ENCODE data around the gene BZW2.
"Not testable (repeated sequence)": the region's sequence is repeated elsewhere in the genome, so short reads cannot be mapped to it uniquely, and the experiment has no call there.

BZW2 gene

GRCh38 chr7:16646472-16647072 lies 591 bp downstream of the BZW2 start:
- DNase-seq = no peak

DNA sequence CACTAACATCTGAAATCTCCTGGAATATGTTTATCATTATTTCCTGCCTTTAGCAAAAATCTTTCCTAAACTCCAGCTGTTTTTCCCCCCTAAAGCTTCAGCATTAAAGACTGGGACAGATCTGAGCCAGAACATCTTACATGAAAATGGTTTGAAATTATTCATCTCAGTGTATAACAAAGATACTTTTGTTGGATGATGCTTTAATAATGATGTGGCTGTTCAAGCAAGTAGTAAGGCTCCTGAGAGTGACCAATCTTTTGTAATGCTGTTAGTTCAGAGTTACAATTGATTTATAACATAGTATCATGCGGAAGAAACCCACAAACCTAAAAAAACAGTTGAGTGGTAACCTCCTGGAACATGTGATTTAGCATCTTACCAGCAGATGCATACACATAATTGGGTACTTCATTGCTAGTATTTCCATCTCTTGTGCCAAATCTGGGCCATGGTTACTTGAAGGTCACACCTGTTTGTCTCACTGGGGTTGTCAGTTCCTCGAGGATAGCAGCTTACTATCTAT lies 1.5 kb downstream of the BZW2 start:
- DNase-seq = no peak

GRCh38 chr7:16648551-16648950 lies 2.6 kb downstream of the BZW2 start:
- DNase-seq = no peak

GRCh38 chr7:16649196-16649595 lies 3.2 kb downstream of the BZW2 start:
- no peak for DNase-seq

- no peak for DNase-seq
These were observed 4.3 kb downstream of the BZW2 start for GRCh38 chr7:16650266-16650665.

- no peak for DNase-seq
These were observed 5.6 kb downstream of the BZW2 start for GRCh38 chr7:16651396-16652239.

- no peak for DNase-seq
These were observed 6.2 kb downstream of the BZW2 start for GRCh38 chr7:16652240-16652583.

DNA sequence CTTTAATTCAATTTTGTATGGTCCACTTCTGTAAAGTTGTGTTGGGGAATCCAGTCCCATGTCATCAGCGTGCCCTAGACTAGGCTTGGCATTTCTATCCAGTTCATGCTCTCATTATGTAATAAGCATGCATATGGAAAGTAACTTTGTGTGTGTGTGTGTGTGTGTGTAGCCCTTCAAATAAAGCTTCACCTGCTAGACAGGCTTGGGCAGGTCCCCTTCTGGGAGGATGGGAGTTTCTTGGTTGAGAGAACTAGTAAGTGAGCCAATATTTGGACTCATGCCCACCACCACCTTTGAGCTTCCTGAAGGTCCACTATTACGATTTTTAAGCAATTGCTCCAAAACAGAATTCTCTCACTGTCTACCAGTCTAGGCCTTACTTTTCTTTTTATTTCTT lies 6.9 kb downstream of the BZW2 start:
- no peak for DNase-seq

- DNase-seq = no peak
These were observed 9.4 kb downstream of the BZW2 start for GRCh38 chr7:16655394-16655793.

- DNase-seq = no peak
These were observed 10.2 kb downstream of the BZW2 start for GRCh38 chr7:16656141-16656540.

GRCh38 chr7:16657656-16658279 lies 11.8 kb downstream of the BZW2 start:
- DNase-seq = no peak

GRCh38 chr7:16659854-16660497 lies 14.0 kb downstream of the BZW2 start:
- not testable (repeated sequence) for DNase-seq

DNA sequence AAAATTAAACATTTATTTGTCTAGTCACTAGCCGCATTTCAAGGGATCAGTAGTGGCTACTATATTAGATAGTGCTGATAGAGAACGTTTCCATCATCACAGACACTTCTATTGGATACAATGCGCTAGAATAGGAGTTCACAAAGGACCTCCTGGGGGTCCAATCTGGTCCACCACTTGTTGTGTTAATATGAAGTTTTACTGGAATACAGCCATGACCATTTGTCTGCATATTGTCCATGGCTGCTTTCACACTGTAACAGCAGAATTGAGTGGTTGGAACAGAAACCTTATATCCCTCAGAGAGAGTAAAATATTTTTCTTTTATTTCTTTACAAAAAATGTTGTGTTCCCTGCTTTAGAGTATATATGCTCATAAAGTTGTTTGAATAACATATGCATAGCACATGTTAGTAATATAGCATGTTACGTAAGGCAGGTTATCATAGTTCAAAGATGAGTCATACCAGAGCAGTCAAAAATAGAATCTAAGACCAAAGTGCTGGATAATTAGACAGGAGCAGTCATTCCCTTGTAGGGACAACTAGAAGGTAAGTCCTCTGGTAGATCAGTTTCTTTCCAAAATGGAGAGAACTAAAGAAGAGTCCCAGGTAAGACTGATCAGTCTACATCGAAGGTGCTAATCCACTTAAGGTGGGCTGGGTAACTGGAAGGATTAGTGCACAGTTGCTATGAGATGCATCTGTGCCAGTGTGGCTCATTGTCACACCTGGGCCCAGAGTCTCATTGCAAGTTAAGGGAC lies 14.9 kb downstream of the BZW2 start:
- DNase-seq = no peak

DNA sequence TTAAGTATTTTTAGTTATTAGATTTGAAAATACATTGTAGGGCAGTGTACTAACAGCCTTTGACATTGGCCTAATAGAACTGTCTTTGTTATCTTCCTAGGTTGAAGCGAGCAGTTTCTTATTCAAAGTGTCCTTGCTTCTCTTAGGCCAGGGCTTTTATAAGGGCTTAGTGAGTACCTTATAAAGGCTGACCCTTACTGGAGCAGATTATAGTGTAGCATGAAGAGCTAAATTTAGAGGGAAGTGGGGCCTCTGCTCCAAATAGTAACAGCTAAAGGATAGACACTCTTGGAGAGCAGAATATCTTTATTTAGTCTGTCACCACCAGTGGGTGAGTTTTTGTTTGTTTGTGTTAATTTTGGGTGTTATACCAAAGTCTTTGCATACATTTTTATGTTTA lies 15.9 kb downstream of the BZW2 start:
- no peak for DNase-seq

DNA sequence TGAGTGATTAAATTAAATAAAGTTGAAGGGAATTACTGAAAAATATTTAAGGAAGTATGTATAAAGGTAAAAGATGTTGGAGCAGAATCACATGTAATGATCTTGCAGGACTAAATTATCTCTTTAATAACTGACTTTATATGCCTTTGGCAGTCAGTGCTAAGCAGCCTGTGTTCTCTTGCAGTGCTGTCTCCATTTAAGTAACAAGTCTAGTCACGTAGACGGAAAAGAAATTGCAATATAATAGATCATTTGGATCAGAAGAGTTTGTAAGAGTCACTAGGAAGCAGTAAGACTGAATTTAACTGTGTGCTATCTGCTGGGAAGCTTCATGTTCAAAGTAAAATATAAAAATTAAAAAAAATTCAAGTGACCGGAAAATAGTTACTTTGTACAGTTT lies 21.4 kb downstream of the BZW2 start:
- no peak for DNase-seq

- DNase-seq = no peak
These were observed 22.3 kb downstream of the BZW2 start for GRCh38 chr7:16668049-16668858.

DNA sequence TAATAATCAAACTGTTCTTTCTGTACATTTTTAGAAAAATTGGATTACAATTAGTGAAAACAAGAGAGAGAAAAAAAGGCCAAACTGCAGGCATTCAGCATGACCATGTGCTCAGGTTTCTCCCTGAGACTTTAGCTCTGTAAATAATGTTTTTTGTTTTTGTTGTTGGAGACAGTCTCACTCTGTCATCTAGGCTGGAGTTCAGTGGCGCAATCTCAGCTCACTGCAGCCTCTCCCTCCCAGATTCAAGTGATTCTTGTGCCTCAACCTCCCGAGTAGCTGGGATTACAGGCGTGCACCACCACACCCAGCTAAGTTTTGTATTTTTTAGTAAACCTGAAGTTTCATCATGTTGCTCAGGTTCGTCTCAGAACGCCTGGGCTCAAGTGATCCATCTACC lies 23.0 kb downstream of the BZW2 start:
- no peak for DNase-seq

GRCh38 chr7:16669581-16669980 lies 23.6 kb downstream of the BZW2 start:
- DNase-seq = no peak

- DNase-seq = no peak
These were observed 24.0 kb downstream of the BZW2 start for GRCh38 chr7:16670021-16670420.

DNA sequence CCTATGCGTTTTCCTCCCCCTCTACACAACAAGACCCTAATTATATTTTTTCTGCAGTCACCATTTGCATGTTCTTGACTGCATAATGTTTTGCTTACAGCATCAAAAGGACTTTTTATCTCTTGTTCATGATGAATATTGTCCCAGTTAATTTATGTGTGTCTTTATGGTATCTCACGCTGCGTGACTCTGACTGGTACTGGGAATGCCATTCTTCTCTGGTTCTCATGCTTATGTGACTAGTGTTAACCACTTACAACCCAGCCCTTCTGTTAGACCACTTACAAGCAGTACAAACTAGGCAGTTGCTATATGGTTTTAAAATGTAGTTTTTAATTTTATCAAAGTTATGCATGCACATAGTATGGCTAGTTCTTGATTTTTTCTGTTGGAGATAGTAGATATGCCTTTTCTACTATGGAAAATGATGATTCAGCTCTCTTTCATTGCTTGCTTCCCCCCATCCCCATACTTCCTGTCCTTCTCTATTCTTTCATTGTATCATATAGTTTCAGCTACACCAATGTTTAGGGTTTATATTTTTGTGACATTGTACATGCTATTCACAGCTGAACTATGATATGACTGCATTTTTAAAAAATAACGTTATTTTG lies 24.9 kb downstream of the BZW2 start:
- no peak for DNase-seq

DNA sequence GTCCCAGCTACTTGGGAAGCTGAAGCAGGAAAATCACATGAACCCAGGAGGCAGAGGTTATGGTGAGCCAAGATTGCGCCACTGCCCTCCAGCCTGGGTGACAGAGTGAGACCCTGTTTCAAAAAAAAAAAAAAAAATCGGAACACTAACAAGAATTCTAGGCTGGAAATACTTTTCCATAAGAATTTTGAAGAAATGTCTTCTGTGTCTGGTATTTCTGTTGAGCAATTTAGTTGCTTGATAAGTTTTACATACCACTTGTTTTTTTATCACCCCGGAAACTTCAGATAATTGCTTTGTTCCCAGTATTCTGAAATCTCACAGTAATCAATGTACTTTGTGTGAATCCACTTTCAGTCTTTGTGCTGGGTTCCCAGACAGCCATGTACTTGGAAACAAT lies 25.8 kb downstream of the BZW2 start:
- no peak for DNase-seq
